ENCODE data around the gene MYH6.
"Not testable (repeated sequence)": the region's sequence is repeated elsewhere in the genome, so short reads cannot be mapped to it uniquely, and the experiment has no call there.

The MYH6 gene

DNA sequence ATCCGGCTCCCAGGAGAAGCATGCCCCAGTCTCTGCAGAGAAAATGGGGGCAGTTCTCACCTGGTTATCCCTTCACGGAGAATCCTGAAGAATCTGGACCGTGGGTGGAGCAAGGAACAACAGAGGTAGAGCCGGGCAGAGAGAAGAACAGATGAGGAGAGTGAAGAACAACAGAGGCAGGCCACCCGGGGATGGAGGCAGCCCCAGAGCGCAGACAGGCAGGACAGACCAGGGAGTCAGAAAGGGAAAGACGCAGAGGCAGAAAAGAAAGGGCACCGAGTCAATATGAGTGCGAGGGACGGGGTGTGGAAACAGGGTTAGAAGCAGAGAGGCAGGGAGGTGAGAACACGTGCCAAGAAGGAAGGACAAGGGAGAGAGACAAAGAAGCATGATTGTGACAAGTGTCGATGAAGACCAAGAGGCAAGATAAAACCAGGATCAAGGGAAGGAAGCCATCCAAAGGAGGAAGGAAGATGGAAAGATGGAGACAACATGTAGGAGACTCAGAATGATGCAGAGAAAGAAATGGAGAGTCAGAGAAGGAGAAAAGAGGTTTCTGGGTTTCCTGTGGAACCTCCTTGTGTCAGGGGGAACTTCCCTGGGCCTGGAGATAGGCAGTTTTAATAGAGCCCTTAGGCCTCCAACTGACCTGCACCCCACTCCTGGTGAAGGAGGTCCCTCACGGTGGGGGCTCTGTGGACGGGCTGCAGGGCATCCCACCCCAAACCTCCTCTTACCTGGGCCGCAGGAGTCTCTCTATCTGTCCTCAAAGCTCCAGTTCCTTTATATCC is at the start of gene MYH6:
MYH6 (minus strand) TSS at position 758 of the 791 bp plus-strand sequence. CDS start 1,050 bp downstream, outside the sequence.
- DNase-seq: no peak

DNA sequence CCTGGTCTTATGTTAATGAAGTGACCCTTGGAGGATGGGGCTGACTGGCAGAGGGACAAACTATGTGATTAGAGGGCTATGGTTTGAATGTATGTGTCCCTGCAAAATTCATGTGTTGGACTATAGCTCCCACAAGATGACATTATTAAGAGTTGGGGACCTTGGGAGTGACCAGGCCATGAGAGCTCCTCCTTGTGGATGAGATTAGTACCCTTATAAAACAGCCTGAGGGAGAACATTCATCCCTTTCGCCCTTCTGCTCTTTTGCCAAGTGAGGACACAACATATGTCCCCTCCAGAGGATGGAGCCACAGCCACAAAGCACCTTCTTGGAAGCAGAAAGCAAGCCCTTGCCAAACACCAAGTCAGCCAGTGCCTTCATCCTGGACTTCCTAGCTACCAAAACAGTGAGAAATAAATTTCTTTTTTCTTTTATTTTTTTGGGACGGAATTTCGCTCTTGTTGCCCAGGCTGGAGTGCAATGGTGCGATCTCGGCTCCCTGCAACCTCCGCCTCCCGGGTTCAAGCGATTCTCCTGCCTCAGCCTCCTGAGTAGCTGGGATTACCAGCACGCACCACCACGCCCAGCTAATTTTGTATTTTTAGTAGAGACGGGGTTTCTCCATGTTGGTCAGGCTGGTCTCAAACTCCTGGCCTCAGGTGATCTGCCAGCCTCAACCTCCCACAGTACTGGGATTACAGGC is 49.0 kb upstream of the MYH6 start:
- not testable (repeated sequence) for DNase-seq

DNA sequence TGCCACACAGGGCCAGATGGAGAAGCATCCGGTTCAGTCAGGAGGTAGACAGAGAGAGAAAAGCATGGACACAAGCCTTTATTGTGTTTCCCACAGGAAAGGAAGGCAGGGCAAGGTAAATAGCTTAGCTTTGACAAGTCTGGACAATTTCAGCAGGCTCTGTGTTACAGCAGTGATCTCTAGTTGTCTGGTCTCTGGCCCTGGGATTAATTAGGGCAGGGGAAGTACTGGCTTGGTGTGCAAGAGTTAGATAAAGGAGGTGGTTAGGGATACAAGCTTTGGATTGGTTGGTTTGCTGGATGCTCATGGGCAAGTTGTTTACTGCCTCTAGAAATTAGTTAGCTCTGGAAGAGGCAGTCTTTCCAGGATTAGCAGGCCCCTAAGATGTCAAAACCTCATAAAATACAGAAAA is 46.4 kb upstream of the MYH6 start:
- DNase-seq: no peak

DNA sequence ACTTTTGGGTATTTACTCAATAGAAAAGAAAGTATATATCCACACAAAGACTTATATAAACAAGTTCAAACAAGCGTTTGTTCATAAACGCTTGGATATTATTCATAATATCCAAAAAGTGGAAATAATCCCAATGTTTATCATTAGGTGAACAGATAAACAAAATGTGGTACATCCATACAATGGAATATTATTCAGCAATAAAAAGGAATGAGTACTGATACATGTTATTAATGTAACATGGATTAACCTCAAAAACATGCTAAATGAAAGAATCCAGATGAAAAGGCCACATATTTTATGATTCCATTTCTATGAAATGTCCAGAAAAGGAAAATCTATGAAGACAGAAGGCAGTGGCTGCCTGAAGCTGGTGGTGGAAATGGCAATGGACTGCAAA is 44.2 kb upstream of the MYH6 start:
- DNase-seq: no peak

DNA sequence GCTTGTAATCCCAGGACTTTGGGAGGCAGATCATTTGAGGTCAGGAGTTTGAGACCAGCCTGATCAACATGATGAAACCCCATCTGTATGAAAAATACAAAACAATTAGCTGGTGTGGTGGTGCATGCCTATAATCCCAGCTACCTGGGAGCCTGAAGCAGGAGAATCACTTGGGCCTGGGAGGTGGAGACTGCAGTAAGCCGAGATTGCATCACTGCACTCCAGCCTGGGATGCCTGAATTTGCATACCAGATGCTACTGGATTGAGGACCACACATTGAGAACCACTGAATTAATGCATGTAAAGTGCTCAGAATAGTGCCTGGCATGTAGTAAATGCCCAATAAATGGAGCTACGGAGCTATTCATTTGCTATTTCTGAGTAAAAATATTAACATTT is 42.3 kb upstream of the MYH6 start:
- DNase-seq: no peak

DNA sequence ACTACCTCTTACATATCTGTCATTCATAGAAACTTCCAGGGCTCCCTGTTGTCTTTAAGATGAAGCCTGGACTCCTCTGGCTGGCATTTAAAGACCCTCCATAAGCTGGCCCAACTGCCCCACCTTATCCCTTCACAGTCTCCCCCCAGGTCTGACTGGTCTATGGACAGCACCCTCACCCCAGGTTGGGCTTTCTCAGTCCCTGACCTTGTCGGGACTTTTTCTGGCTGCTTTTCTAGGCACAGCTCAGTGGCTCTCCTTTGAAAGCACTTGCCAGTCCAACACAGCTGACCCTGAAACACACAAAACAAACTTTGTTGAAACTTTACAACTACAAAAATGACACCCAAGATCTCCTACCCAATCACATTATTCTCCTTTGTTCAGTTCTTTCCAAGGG is 41.2 kb upstream of the MYH6 start:
- DNase-seq: no peak

DNA sequence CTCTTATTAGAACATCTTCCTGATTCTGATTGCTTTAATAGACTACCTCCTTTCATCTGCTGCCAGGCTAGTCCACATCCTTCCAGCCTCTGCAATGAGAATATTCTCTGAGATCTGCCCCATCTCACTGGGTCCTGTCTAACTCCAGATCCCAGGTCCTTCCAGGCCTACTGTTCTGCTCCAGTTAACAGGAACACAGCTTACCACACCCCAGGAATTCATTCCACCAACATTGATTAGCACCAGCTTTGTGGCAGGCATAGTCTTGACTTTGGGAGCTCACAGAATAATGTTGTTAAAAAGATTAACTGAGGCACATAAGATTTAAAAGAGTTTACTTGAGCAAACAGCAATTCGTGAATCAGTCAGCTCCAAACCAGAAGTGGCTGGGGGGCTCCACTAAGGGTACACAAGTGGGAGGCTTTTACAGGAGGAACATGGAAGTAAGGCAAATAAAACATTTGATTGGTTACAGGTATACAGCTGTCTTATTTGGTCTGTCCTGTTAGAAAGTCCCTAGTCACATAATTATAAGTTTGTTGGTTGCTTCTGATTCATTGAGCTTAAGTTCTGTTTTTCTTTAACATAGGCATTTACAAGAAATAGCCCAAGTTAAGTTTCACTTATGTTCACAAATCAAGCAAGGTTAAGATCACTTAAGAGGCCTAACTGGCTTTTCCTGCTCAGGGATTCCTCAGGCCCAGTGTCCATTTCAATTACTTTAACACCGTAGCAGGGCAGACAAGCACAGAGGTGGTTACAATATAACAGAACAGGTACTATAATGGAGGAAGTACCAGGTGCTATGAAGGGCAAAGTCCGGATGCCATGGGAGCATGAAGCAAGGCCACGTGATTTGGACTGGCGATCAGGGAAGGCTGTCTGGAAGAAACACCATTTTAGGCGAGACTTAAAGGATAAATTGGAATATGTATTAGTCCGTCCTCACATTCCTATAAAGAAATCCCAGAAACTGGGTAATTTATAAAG is 39.6 kb upstream of the MYH6 start:
- DNase-seq: no peak

DNA sequence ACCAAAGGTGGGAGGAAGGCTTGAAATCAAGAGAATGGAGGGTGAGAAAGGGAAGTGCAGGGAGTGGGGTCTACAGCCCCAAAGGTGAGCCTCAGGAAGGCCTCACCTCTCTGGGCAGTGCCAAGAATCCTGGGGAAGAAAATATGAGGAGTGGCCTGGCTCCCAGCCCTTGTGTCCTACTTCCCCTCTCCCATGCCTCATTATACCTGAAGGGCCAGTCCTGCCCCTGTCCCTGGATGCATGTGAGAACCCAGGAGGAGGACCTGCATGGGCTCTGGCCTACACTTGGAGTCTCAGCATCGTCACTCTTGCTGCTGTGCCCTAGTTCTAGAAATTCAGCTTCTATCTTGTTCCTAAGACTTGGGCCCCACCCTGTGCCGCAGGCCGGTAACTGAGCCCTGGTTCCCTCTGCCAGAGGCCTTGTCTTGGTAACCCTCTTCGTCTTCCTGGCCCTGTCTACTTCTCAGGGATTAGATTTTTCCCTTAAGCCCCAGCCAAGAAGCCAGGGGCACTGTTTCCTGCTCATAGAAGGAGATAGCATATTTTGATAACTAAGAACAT is 38.3 kb upstream of the MYH6 start:
- DNase-seq: peak in 4 of 51 donors; percentile 6 to 39 (median 22)

DNA sequence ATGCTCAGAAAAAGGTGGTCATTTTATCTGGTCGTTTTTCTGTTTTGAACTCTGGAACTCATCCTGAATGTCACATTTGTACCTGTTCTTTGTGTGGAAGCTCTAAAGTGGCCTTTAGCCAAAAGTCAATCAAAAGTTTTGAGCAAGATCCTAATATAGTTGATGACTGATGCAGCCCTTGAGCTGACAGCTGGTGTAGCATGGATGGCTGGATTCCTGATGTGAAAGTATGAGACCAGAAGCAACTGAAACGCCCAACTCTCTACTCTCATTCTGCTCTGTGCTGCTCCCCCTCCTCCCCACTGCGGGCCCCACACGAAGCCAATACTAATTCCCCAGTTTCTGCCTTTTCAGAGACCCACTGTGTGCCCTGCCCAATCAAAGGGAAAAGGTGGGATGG is 37.7 kb upstream of the MYH6 start:
- DNase-seq: no peak

DNA sequence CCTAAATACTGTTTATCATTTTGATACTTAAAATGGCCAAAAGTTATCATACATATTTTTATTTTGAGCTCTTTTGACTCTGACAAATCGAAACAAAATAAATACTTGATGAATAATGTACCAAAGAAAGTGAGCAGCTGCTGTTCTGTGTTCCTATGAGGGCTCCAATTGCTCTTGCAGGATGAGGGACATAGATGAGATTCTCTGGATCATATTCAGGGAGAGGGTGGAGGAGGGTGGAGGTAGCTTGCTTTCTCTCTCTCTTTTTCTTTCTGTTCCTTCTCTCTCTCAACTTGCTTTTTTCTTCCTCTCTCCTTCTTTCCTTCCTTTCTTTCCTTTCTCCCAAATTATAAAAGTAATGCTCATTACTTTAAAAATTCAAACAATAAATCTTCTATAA is 36.2 kb upstream of the MYH6 start:
- DNase-seq: no peak

DNA sequence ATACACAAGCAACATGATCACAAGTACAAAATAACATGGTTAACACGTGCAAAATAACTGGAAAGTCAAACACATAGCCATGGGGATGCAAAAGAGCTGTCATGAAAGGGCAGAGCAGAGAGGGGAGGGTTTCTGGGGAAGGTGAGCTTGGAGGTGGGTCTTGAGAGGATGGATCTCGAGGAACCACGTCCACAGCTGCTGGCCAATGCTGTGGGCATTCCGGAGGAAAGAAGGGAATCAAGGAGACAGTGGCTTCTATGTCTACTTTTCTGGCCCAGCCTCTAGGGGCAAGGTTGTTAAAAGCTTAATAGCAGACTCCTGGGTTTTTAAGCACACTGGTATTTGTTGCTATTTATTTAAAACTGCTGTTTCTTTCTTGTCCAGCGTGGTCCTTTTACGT is 35.8 kb upstream of the MYH6 start:
- DNase-seq: no peak

DNA sequence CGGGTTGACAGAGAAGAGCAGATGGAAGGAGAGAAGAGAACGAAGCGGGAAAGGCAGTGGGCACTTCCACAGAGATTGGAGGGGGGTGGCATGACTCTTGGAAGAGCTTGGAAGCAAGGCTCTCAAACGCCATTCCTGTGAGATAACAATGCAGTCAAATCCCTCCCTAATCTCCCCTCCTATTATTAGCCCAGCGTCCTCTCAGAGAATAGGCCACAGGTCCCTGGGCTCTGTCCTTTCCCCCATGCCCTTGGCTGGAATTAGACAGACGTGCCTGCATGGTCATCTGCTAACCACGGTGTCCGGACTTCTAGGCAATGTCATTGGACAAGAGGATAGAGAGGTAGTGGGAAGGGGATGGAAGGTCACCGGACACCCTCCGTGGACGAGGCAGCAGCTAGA is 35.3 kb upstream of the MYH6 start:
- no peak for DNase-seq

DNA sequence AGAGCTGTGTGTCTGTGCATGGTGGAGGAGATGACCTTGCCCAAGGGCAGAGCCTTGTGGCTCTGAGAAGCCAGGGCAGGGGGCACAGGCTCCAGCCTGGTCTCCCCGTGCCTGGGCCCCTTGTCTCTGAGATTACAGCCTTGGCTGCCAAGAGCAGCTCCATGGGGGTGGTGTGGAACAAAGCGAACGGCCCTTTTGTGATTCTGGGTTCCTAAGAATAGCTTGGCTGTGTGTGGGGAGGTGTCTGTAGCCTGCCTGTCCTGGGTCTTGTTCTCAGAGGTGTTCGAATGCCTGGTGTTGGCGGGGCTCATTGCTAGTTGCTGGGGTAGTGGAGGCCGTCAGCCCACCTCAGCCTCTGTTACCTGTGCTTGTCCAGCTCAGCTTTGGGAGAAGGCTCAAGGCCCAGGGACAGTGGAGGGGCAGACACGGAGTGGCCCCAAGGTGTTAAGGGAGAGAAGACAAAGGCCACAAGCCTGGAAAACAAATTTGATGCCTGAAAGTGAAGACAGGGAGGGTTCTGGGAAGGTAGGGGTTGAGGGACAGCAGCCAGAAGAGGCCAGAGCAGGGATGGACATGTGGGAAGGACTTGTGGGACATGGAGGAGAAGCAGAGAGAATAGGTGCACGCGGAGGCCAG is 34.8 kb upstream of the MYH6 start:
- DNase-seq: no peak

DNA sequence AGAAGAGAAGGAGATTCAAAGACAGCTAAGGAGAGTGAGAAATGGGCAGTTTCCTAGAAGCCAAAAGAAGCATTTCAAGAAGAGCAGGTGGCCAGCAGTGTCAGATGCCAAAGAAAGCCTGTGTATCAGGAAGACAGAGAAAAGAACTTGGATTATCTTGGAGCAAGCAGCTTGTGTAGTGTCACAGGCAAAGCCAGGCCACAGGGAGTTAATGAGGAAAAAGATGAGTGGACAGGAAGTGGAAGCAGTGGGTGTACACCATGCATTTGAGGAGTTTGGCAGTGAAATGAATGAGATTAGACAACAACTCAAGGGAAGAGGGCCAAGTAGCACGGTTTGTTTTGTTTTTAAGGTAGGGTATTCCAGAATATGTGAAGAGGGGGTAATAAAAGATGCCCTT is 33.0 kb upstream of the MYH6 start:
- DNase-seq: no peak

DNA sequence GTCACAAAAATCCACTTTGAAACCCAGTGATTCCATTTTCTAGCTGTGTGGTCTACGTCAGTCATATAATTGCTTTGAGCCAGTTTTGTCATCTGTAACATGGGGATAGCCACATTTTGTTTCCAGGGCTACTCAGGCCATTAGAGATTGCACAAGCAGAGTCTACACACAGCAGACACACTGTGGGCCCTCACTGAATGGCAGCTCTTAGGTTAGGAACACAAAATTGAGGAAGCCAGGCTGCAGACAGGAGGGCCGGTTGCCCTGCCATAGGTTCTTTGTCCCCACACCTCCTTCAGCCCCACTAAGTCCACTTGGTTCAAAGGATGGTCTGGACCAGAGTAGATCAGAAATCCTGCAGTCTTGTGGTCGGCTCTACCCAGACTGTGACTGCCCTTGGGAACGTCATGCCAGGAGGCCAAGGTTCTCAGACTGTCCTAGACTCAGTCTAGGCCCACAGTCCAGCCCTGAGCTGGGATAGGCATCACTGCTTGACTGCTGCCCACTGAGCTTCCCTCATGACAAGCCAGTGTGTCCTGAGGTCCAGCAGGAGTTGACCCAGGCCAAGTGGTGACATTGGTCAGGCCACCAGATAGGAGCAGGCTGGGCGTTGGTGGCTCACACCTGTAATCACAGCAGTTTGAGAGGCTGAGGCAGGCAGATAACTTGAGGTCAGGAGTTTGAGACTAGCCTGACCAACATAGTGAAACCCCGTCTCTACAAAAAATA is 31.2 kb upstream of the MYH6 start:
- no peak for DNase-seq

DNA sequence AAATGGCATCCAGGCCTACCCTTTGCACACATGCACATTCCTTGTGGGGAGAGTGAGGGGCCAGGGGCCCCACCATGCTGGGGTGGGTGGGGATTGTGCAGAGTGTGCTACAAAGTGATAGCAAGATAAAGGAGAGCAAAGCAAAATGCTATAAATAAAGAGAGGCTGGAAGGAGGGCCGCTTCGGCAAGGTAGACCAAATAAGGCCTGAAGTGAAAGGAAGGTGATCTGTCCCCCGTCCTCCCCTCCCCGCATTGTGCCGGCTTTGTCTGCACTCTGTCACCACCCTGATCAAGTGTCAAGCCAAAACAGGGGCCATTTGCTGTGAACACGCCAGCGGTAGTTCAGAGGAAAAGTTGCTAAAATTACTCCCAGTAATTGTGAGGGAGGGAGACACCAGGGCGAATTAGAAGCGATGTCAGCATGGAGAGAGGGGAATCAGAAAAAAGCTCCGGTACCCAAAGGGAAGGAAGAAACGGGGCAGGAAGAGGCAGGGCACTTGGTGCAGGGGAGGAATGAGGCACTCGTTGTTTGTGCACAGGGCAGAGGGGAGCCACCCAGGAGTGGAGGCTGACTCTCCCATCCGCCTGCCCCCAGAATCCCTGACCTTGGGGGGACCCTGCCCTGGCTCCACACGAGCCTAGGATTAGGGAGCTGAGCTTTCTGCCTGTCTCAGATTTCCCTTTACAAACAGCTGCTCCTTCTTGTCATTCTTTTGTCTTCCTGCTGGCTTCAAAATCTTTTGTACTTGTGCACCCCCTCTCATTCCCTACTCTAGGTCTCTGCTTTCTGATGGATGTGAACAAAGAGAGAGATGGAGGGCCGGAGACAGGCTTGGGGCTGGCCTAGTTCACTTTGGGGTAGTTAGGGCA is 30.3 kb upstream of the MYH6 start:
- peak in 1 of 51 donors; percentile 64 for DNase-seq

DNA sequence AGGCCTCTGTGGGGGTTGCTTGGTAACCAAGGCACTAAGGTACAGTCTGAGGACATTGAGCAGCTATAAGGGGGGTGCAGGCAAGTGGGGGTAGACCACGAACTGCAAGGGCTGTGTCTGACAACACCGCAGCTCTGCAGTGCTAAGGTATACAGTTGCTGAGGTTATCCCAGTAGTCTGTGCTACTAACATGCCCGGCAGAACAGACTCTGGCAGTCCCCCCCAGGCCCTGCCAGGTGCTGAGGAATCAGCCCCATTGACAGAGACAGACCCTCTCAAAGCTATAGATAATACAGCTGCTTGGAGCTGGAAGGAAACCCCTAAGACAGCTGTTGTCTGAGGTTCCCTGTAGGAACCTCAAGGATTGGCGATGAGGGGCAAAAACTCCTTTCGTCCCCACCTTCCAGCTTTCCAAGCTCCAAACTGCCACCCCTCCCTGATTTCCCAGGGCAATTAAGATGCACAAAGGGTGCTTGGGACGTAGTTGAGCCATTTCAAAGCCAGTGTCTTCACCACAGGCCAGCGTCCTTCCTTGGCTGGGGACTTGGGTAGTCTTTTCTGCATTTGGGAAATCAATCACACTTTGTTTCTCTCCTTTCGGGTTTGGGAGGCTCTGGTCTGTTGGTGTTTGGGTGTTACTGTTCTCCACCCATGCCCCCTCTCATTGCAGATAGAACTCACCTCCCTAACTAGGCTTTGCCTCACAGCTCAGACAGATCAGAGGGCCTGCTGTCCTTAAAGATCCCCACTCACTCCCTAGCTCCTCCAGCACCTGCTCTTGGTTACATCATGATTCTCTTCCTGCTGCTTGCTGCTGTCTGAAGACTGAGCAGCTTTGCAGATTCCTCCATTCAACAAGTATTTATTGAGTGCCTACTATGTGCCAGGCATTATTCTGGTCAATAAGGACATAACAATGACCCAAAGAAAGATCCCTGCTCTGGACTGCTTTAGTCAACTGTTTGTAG is 29.3 kb upstream of the MYH6 start:
- no peak for DNase-seq

Measured in hypothalamus (tissue), 51 donors.